GM15510 (cell line): ENCODE measurements around the gene TEAD3.

Experiments
- POLR2A ChIP-seq: IDR thresholded peaks from 3 replicates; pipeline ENCODE4 v1.6.1; 2011; ENCODE audit warnings: borderline replicate concordance; ENCODE audit not compliant: insufficient read length; ENCODE audit errors: extremely low read depth

Gene TEAD3

DNA sequence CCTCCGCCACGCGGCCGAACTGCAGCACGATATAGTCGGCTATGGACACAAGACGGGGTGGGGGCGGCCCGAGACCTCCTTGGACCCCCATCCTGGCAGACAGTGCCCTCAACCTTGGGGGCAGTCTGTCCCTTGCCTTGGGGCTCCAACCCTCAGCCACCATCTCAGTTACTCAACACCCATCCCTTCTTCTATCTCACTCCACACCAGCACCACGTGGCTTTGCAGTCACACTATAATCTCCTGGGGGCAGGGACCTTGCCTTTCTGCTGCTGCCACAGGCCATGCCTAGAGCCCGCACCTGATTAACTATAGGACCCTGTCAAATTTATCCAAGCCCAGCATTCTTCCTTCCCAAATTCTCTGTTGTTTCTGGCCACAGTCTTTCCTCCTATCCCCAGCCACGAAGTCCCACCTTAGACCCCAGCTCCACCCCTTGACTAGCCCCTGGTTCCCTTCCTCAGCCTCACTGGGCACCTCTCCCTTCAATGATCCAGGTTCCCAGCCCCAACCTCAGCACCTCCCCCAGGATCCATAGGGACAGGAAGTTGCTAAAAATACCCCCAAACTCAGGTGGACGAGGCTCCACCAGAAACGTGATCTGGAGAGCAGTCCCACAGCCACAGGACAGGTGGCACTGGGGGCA is 1.7 kb upstream of the TEAD3 start:
- no peak for TF ChIP-seq POLR2A

DNA sequence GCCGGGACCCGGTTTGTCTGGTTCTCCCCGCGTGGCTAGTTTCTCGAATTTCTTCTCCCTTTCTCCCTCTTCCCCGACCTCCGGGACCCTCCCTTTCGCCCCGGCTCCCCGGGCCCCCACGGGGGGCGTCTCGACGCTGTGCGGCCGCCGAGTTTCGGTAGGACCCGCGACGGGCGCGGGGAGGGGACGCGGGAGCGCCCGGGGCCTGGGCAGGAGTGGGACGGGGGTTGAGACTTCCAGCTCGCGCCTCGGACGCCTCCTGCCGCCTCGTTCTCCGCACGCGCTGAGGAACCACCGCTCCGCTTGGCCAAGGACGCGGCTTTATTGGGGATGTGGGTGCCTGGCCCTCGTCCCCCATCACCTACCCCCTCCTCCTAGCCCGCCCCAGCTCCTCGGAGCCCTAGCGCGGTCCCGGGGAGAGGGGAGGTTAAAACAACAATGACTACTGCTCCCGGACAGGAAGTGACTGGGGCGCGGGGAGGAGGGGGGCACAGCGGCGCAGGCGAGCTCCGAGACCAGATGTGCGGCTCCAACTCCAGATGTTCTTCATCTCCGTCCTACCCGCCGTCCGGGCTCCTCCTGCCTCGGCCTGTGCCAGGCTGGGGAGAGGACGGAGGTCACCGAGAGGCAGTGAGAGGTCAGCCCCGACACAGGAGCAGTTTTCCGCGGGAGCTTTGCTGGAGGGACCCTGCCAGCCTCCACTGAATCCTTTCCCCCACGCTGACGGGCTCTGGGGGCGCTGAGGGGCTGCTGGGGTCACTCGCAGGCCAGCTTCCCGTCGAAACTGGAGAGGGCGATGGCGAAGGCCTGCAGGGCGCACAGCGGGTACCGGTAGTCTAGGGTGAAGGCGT is 917 bp upstream of the TEAD3 start:
- TF ChIP-seq POLR2A = no peak

DNA sequence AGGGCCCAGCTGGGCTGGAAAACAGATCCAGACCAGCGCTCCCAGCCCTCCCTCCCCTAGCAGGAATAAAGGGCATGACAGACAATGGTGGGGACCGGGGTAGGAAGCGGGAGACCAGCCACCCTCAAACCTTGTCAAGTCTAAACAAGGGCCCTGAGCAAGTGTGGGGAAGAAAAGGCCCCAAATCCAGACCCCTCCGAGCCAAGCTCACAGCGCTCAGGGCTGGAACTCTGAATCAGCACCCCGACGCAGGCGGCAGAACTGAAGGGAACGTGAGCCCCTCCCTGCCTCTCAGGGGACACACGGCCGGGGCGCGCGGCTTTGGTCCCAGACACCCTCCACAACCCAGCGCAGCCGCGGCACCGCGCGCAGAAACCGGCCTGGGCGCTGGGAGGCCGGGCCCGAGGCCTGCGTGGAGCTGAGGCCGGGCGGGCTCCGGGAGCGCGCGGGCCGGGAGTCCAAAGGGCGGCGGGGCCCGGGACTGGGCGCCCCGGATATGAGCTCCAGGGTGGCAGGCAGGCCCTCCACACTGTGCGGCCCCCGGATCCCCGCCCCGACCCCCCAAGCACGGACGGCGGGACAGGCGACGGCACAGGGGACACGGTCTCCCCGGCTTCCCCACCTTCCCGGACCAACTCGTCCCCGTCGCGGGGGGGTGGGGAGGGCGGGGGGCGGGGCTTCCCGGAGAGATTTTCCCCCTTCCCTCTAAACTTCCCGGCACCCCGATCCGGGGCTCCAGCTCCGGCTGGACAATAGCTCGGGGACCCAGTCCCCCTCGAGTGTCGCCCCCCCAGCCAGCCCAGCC is 641 bp downstream of the TEAD3 start:
- TF ChIP-seq POLR2A = no peak

DNA sequence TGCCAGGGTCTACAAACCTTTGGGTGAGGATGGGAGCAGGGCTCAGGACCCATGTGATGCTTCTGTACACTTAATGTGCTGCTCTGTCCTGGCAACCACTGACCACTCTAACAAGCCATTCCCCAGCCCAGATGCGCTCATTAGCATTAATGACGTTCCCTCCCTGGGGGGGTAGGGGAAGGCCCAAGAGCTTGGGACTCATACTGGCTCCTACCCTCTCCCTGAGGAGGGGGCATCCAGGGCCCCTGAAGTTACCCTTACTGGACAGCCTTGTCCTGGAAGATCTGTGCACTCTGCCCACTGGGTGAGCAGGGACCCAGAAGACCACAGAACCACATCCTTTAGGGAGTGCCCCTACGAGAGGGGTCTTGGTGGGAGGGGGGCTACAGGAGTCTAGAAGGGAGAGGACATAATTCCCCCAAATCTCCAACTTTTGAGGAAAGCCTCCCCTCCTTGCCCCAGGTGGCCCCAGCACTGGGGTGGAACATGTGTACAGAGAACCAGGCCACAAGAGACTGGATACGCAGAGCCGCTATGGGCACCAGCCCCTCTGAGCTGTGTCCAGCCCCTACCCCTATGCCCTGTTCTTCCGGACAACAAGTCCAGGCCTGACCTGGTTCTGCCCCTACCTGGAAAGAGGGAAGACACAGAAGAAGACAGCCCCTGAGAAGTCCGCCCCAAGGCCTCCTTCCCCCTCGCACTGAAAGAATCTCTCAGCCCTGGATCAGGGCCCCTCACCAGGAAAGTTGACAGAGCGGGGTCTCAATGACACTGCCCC is 1.4 kb downstream of the TEAD3 start:
- TF ChIP-seq POLR2A = no peak

DNA sequence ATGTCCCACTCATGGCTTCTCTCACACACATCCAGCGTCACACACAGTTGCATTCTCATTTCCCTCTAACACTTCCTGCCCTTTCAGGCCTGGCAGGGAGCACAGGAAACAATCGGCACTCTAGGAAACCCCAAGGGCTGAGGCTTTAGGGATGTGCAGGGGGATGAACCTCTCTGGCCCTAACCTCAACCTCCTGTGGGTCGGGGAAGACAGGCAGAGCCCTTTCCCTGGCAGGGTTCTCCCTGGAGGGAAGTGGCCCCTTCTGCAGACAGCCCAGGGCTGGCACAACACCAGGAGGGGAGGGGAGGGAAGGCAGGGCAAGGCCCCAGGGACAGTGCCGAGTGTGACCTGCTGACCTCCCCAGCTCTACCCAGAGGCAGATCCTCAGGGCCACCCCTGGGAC is 2.7 kb downstream of the TEAD3 start:
- no peak for TF ChIP-seq POLR2A

DNA sequence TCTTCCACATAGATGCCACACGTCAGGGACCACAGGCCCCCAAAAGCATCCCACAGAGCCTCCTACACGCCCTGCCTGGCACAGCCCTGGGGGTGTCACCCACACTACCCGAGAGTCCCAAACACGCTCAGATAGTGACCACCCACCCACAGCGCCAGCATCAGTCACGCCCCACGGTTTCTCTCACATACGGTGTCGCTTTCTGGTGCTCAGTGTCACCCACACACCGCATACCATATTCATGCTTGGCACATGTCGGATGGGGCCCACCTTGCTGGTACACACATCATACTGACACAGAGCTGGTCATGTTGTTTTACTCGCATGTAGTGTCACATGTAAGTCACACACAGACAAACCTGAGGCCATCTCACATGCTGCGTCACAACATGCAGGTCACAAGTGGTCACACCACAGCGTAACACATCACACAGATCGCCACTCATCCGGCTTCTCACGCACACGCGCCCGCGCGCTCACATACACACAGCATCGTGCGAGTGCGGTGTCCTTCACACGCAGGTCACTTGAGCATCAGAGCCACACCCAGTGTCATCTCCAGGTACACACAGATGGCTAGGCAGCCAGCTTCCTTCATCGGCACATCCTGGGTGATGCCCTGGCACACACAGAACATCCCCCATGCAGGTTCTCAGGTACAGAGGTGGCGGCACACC is 3.4 kb downstream of the TEAD3 start:
- TF ChIP-seq POLR2A = no peak

DNA sequence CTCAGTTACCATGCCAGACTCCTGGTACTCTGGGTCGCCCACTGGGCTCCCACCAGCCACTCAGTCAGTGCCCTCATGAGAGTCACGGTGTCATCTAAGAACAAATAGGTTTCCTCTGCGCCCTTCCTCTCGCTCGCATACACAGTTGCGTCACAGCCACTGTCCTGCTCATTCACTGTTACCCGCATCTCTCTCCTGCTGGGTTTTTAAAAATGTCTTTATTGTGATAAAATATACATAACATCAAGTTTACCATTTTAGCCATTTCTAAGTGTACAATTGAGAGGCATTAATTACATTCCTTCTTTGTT is 4.0 kb downstream of the TEAD3 start:
- no peak for TF ChIP-seq POLR2A

DNA sequence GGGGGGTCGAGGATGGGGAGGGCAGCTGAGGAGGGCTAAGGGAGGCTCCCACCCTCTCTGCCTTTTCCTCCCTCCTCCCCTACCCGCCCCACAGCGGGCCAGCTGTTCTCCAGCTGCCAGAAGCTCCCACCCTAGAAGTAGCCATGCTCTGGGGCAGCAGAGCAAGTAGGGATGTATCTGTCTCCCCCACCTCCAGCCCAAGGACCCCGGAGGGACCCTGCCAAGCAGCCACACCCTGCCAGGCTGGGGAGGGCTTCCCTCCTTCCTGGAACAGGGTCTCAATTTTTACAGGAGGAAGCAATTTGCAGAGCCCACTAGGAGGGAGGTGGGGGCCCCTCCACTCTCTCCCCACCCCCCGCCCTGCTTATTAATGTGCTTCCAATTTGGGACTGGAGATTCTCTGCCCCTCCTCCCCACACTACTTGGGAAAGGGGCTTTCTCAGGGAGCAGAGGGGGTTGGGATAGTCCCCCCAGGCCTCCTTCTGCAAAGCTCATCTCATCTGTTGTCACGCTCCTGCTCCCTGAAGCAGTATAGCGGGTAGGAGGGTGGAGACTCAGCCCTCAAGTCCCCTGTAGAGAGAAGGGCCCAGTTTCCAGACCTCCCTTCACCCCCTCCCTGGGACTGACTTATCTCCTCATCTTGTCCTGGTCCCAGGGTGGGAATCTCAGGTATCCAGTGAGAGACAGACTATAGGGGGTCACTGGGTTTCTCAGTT is 4.5 kb downstream of the TEAD3 start:
- TF ChIP-seq POLR2A = no peak

DNA sequence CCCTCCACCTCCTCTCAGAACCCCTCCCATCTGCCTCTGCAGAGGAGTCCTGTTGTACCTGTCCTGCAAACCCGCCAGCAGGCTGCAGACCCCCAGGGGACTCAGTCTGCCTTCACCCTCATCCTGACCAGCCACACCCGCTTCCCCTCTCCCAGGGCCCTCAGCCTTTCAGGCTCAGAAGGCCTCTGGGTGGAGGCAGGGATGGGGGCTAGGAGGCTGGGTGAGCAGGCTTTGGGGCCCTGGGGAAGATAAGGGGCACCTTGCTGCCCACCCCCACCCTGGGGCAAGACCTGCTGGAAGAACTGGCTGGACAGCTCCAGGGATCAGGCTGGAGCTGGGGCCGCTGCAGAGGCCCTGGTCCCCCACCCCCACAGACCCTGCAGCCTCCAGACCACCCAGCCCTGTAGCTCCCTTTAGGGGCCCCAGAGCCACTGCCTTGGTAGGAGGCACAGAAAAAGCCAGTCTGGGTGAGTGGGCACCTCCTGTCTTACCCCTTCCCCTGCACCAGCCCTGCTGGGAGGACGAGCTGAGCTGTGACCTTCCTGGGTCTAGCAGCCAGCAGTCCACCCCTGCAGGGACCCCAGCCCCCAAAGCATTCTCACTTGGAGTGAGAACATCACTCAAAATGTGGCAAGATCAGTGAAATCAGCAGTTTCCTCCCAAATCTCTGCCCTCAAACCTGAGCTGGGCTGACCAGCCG is 5.2 kb downstream of the TEAD3 start:
- no peak for TF ChIP-seq POLR2A

DNA sequence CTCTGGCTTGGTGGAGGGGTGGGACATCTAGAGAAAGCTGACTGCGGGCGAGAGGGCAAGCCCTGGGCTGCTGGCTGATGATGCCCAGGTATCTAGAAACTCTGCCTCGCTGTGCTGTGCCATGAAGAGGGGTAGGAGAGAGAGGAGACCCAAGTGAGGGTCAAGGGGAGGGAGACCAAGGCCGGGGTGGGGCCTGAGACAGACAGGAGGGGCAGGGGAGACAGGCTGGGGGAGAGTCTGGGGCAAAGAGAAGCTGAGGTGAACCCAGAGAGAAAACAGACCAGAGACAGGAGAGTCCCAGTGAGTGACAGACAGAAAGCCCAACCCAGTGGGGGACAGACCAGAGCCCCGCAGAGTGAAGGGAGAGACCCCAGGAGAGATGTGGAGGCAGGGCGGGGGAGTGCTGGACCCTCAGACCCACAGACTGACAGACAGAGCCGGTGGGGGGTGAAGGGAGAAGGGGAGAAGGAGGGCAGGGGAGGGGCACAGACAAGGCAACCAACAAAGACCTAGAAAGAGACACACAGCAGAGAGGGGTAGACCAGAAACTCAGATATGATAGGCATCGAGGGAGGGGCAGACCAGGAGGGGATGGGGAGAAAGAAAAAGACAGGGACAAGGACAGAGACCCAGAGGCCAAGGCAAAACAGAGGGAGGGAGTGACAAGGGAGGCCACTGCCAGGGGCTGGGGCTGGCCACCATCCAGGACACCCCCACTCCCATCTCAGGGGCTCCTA is 5.9 kb downstream of the TEAD3 start:
- TF ChIP-seq POLR2A = no peak

DNA sequence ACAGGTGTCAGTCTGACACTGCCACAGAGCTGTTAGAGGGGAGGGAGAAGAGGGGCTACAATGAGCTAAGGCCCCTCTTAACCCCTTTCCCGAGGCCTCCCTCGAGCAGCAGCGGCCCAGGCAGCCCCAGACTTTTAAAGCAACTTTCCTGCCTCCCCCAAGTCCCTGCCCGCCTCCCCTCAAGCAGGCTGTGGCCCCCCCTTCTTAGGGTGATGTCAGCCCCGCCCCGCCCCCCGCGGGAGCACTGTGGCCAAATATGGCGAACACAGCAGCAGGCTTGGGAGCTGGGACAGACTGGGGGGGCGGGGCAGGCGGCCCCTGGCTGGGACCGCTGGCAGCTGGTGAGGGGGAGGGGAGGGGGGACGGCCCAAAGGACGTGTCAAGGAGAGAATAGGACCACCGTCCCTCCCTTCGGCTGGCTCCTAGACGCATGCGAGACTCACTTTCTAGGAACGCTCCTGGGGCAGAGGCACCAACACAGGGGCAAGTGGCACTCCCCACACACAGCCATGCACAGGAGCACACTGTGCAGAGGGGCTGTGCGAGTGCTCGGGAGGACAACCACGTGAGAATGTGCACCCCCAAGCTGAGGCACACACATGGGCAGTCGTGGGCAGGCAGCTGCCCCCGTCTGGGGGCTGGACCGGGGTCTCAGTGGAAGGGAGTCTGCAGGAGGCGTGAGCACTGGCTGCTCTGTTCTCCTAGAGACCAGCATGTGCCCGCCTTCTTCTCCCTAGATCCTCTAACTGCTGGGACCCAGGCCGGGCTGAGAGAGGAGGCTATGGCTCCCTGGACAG is 6.7 kb downstream of the TEAD3 start:
- TF ChIP-seq POLR2A = no peak

DNA sequence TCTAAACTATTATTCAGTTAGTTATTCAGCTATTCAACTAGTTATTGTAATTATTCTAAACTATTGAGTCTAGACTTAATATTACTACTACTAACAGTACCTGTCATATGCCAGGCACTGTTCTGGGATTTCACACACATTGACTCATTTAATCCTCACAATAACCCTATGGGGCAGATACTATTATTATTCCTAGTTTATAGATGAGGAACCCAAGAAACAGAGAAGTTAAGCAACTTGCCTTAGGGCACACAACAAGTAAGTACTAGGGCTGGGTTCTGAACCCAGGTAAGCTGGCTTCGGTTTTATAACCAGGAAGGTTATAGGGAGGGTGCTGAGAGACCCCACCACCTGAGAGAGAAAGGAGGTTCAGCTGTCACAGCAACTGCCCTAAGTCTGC is 7.8 kb downstream of the TEAD3 start:
- no peak for TF ChIP-seq POLR2A
